ENCODE data around the gene MPPED2.

The MPPED2 gene

GRCh38 chr11:30483056-30483455, 103.1 kb downstream of the MPPED2 start:
- DNase-seq (ENCODE audit: low read depth) = no peak

- DNase-seq (ENCODE audit: low read depth) = no peak
Observed at GRCh38 chr11:30481796-30482195, 104.4 kb downstream of the MPPED2 start.

- DNase-seq (ENCODE audit: low read depth) = no peak
Observed at GRCh38 chr11:30481330-30481729, 104.8 kb downstream of the MPPED2 start.

GRCh38 chr11:30479899-30480298, 106.3 kb downstream of the MPPED2 start:
- DNase-seq (ENCODE audit: low read depth) = no peak

- DNase-seq (ENCODE audit: low read depth) = no peak
Observed at GRCh38 chr11:30478923-30479322, 107.2 kb downstream of the MPPED2 start.

- DNase-seq (ENCODE audit: low read depth) = no peak
Observed at GRCh38 chr11:30477061-30477460, 109.1 kb downstream of the MPPED2 start.

- DNase-seq (ENCODE audit: low read depth) = no peak
Observed at GRCh38 chr11:30474151-30474954, 111.8 kb downstream of the MPPED2 start.

GRCh38 chr11:30471244-30471643, 114.9 kb downstream of the MPPED2 start:
- DNase-seq (ENCODE audit: low read depth) = no peak

GRCh38 chr11:30468881-30469280, 117.3 kb downstream of the MPPED2 start:
- no peak for DNase-seq (ENCODE audit: low read depth)

GRCh38 chr11:30467176-30467575, 119.0 kb downstream of the MPPED2 start:
- DNase-seq (ENCODE audit: low read depth) = no peak

- no peak for DNase-seq (ENCODE audit: low read depth)
Observed at GRCh38 chr11:30465623-30466022, 120.5 kb downstream of the MPPED2 start.

- no peak for DNase-seq (ENCODE audit: low read depth)
Observed at GRCh38 chr11:30465192-30465591, 121.0 kb downstream of the MPPED2 start.

- no peak for DNase-seq (ENCODE audit: low read depth)
Observed at GRCh38 chr11:30463266-30463665, 122.9 kb downstream of the MPPED2 start.

GRCh38 chr11:30462421-30462820, 123.7 kb downstream of the MPPED2 start:
- no peak for DNase-seq (ENCODE audit: low read depth)

GRCh38 chr11:30459821-30460220, 126.3 kb downstream of the MPPED2 start:
- DNase-seq (ENCODE audit: low read depth) = no peak

- DNase-seq (ENCODE audit: low read depth) = no peak
Observed at GRCh38 chr11:30459306-30459705, 126.8 kb downstream of the MPPED2 start.

GRCh38 chr11:30458541-30458940, 127.6 kb downstream of the MPPED2 start:
- no peak for DNase-seq (ENCODE audit: low read depth)

GRCh38 chr11:30457087-30457486, 129.1 kb downstream of the MPPED2 start:
- no peak for DNase-seq (ENCODE audit: low read depth)

- no peak for DNase-seq (ENCODE audit: low read depth)
Observed at GRCh38 chr11:30455025-30455424, 131.1 kb downstream of the MPPED2 start.

GRCh38 chr11:30454541-30454940, 131.6 kb downstream of the MPPED2 start:
- no peak for DNase-seq (ENCODE audit: low read depth)

- no peak for DNase-seq (ENCODE audit: low read depth)
Observed at GRCh38 chr11:30454111-30454510, 132.0 kb downstream of the MPPED2 start.

GRCh38 chr11:30453705-30454104, 132.4 kb downstream of the MPPED2 start:
- no peak for DNase-seq (ENCODE audit: low read depth)

GRCh38 chr11:30452842-30453241, 133.3 kb downstream of the MPPED2 start:
- DNase-seq (ENCODE audit: low read depth) = no peak

GRCh38 chr11:30452114-30452513, 134.0 kb downstream of the MPPED2 start:
- no peak for DNase-seq (ENCODE audit: low read depth)

Data from non-pigmented ciliary epithelial cell (primary cell).